Measurements from ENCODE around the gene DNMT3L.

- TF ChIP-seq, protein P1, sequence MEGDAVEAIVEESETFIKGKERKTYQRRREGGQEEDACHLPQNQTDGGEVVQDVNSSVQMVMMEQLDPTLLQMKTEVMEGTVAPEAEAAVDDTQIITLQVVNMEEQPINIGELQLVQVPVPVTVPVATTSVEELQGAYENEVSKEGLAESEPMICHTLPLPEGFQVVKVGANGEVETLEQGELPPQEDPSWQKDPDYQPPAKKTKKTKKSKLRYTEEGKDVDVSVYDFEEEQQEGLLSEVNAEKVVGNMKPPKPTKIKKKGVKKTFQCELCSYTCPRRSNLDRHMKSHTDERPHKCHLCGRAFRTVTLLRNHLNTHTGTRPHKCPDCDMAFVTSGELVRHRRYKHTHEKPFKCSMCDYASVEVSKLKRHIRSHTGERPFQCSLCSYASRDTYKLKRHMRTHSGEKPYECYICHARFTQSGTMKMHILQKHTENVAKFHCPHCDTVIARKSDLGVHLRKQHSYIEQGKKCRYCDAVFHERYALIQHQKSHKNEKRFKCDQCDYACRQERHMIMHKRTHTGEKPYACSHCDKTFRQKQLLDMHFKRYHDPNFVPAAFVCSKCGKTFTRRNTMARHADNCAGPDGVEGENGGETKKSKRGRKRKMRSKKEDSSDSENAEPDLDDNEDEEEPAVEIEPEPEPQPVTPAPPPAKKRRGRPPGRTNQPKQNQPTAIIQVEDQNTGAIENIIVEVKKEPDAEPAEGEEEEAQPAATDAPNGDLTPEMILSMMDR (IDR thresholded peaks at IDR 0.05; ENCODE audit: insufficient read depth, low read depth, low read length), result no peak
- no peak for TF ChIP-seq EZH2 (IDR thresholded peaks at IDR 0.05; ENCODE audit: insufficient read depth, low read length)
Measured at GRCh38 chr21:44258056-44258725, 3.5 kb downstream of the DNMT3L start.

Data from astrocyte (in vitro differentiated cells and primary cell).